Nephron progenitor cell (in vitro differentiated cells): ENCODE data around the gene BTD.
"Not testable (repeated sequence)": the region's sequence is repeated elsewhere in the genome, so short reads cannot be mapped to it uniquely, and the experiment has no call there.

Source experiments
- DNase-seq: peaks from one replicate; pipeline ENCODE4 v3.0.0; 2021
- H3K27ac Mint-ChIP-seq: 2 replicates; pipeline ENCODE4 v1.8.0; 2021; ENCODE audit warnings: mild to moderate bottlenecking, moderate library complexity, mixed read lengths
- H3K27me3 Mint-ChIP-seq: 2 replicates; pipeline ENCODE4 v1.8.0; 2021; ENCODE audit warnings: mild to moderate bottlenecking, low read depth, mixed read lengths; ENCODE audit not compliant: poor library complexity
- H3K36me3 Mint-ChIP-seq: 2 replicates; pipeline ENCODE4 v1.8.0; 2021; ENCODE audit warnings: low read depth, mixed read lengths
- H3K4me1 Mint-ChIP-seq: 2 replicates; pipeline ENCODE4 v1.8.0; 2021; ENCODE audit warnings: mixed read lengths
- H3K4me3 Mint-ChIP-seq: 2 replicates; pipeline ENCODE4 v1.8.0; 2021; ENCODE audit warnings: mild to moderate bottlenecking, moderate library complexity, mixed read lengths
- H3K9me3 Mint-ChIP-seq: 2 replicates; pipeline ENCODE4 v1.8.0; 2021; ENCODE audit warnings: mild to moderate bottlenecking, moderate library complexity, mixed read lengths
- TF ChIP-seq, protein P1 (sequence below): fragments of 200-600 bp; sonication (generic); IDR thresholded peaks from 2 replicates; pipeline ENCODE4 v1.5.0; 2021; ENCODE audit warnings: antibody characterized with exemption

The BTD gene

DNA sequence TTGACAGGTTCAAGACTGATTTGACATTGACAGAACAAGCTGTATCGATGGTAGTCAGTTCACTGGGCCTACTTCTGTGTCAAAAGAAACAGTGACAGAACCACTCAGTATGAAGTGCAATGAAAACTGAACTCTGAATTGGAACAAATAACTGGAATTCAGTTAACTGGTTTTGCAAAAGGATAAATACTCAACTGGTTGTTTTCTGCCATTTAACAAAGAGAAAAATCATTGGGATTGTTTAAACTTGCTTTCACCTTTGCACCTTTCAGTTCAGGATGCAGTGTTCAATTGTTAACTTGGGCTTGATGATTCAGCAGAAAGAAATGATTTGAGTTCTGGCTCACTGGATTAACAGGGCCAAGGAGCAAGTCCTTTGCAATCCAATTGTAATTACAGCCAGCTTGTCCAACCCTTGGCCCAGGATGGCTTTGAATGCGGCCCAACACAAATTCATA, 4.9 kb downstream of the BTD start:
- Mint-ChIP-seq H3K4me3 (no peak overlapping the region), H3K27ac (no peak overlapping the region)

DNA sequence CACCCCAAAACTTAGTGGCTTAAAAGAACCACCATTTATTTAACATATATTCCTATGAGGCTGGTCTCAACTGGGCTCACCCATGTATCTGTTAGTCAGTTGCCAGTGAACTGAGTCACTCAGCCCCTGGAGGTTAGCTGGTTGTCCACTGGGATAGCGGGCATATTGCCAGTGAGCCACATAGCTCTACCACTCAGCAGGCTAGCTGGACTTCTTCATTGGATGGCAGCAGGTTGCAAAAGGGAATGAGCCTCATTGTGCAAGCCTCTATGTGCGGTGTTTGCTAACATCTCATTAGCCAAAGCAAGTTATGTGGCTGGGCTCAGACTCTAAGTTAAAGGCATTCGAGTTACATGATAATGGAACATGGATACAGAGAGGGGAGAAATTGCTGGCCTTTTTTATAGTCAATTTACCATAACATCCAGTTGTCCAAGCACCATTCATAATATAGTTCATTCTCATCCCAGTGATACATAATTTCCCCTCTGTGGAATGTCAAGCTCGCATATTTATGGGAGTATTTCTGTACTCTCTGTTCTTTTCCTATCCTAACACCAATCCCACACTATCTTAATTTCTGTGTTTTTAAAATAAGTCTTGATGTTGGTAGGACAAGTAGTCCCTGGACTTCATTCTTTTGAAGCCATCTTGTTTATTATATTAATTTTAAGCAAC, 8.7 kb downstream of the BTD start:
- TF ChIP-seq, protein P1, sequence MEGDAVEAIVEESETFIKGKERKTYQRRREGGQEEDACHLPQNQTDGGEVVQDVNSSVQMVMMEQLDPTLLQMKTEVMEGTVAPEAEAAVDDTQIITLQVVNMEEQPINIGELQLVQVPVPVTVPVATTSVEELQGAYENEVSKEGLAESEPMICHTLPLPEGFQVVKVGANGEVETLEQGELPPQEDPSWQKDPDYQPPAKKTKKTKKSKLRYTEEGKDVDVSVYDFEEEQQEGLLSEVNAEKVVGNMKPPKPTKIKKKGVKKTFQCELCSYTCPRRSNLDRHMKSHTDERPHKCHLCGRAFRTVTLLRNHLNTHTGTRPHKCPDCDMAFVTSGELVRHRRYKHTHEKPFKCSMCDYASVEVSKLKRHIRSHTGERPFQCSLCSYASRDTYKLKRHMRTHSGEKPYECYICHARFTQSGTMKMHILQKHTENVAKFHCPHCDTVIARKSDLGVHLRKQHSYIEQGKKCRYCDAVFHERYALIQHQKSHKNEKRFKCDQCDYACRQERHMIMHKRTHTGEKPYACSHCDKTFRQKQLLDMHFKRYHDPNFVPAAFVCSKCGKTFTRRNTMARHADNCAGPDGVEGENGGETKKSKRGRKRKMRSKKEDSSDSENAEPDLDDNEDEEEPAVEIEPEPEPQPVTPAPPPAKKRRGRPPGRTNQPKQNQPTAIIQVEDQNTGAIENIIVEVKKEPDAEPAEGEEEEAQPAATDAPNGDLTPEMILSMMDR, result no peak
- peaks cover 3% of the 10 kb centered on the region for H3K27me3 Mint-ChIP-seq
- peaks cover 5% of the 10 kb centered on the region for H3K36me3 Mint-ChIP-seq
- H3K9me3 Mint-ChIP-seq, result no peaks in the 10 kb centered on the region
- no peak overlapping the region for H3K4me3 Mint-ChIP-seq
- DNase-seq, result no peak
- H3K4me1 Mint-ChIP-seq, result no peaks in the 10 kb centered on the region
- no peak overlapping the region for H3K27ac Mint-ChIP-seq

More for the DNA sequence above, 4.9 kb downstream of the BTD start:
- Mint-ChIP-seq H3K27me3 (peaks cover 3% of the 10 kb centered on the region), H3K4me1 (peaks cover 12% of the 10 kb centered on the region), H3K36me3 (peaks cover 36% of the 10 kb centered on the region), H3K9me3 (peaks cover 35% of the 10 kb centered on the region)
- TF ChIP-seq, protein P1, result no peak
- no peak for DNase-seq

DNA sequence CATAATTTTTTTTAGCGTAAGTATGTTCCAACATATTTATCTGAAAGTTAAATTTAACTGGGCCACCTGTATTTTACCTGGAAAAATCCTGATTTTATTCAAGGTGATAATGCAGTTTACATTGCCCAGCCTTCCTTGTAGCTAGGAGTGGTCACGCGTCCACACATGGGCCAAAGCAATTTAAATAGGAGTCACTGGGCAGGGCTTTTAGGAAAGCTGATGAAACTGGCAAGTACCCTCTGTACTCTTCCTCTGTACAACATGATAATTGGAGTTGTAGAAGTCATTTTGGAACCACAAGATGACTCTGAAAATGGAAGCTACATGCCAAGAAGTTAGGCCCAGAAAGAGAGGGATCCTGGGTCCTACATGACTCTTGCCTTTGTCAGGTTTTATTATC, 9.5 kb downstream of the BTD start:
- H3K4me3 Mint-ChIP-seq, result no peak overlapping the region
- H3K4me1 Mint-ChIP-seq, result no peaks in the 10 kb centered on the region
- H3K36me3 Mint-ChIP-seq, result peaks cover 2% of the 10 kb centered on the region
- TF ChIP-seq, protein P1, result no peak
- H3K27me3 Mint-ChIP-seq, result peaks cover 3% of the 10 kb centered on the region
- DNase-seq, result no peak
- H3K27ac Mint-ChIP-seq, result no peak overlapping the region
- H3K9me3 Mint-ChIP-seq, result no peaks in the 10 kb centered on the region

DNA sequence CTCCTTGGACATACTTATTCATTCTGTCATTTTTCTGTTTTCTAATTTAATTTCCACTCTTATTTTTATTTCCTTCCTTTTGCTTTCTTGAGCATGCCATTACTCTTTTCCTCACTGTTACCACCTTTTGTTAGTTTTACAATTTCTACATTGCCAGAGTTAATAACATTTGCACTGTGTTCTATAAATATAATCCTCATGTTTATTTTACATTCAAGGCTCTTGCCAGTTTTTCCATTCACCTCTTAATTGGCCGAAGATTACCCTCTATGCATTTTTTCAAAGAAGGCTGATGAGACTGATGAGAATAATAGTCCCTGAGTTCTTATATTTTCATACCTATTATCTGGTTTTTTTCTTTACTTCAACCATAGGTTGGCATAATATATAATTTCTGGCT, 10.5 kb downstream of the BTD start:
- Mint-ChIP-seq H3K27ac (no peak overlapping the region), H3K4me1 (no peaks in the 10 kb centered on the region)
- TF ChIP-seq, protein P1, result no peak

DNA sequence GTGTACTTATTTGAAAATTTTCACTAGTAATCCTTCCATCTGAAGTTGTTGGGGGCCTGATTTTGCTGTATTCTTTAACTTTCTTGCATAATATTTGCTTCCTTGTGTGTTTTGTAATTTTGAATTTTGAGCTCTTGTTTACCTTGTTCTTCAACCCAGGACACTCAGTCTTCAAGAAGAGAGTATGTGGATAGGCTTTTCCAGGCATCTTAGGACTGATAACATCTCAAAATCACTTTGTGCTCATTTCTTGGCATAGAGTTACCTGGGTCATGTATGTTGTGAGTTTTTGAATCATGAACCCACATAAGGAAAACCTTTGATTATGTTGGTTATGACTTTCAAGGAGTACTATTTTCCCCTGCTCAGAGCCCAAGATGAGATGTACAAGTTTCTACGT, 13.4 kb downstream of the BTD start:
- Mint-ChIP-seq H3K9me3 (peaks cover 15% of the 10 kb centered on the region), H3K36me3 (peaks cover 13% of the 10 kb centered on the region), H3K4me3 (no peak overlapping the region), H3K4me1 (no peaks in the 10 kb centered on the region), H3K27me3 (peaks cover 3% of the 10 kb centered on the region), H3K27ac (no peak overlapping the region)
- DNase-seq, result no peak
- TF ChIP-seq, protein P1, result no peak

More for the DNA sequence above, 10.5 kb downstream of the BTD start:
- peaks cover 3% of the 10 kb centered on the region for H3K27me3 Mint-ChIP-seq
- no peaks in the 10 kb centered on the region for H3K36me3 Mint-ChIP-seq
- DNase-seq, result no peak
- H3K9me3 Mint-ChIP-seq, result no peaks in the 10 kb centered on the region
- H3K4me3 Mint-ChIP-seq, result no peak overlapping the region

DNA sequence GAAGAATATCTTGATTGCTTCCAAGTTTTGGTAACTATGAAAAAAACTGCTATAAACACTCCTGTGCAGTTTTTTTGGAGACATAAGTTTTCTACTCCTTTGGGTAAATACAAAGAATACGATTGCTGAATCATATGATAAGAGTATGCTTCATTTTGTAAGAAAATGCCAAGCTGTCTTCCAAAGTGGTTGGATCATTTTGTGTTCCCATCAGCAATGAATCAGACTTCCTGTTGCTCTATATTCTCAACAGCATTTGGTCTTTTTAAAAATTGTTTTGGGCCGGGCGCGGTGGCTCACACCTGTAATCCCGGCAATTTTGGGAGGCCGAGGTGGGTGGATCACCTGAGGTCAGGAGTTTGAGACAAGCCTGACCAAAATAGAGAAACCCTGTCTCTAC, 14.5 kb downstream of the BTD start:
- no peak overlapping the region for H3K4me3 Mint-ChIP-seq
- H3K36me3 Mint-ChIP-seq, result peaks cover 24% of the 10 kb centered on the region
- H3K9me3 Mint-ChIP-seq, result peaks cover 26% of the 10 kb centered on the region
- no peaks in the 10 kb centered on the region for H3K4me1 Mint-ChIP-seq
- no peak overlapping the region for H3K27ac Mint-ChIP-seq
- TF ChIP-seq, protein P1, result no peak
- DNase-seq, result no peak
- peaks cover 3% of the 10 kb centered on the region for H3K27me3 Mint-ChIP-seq

DNA sequence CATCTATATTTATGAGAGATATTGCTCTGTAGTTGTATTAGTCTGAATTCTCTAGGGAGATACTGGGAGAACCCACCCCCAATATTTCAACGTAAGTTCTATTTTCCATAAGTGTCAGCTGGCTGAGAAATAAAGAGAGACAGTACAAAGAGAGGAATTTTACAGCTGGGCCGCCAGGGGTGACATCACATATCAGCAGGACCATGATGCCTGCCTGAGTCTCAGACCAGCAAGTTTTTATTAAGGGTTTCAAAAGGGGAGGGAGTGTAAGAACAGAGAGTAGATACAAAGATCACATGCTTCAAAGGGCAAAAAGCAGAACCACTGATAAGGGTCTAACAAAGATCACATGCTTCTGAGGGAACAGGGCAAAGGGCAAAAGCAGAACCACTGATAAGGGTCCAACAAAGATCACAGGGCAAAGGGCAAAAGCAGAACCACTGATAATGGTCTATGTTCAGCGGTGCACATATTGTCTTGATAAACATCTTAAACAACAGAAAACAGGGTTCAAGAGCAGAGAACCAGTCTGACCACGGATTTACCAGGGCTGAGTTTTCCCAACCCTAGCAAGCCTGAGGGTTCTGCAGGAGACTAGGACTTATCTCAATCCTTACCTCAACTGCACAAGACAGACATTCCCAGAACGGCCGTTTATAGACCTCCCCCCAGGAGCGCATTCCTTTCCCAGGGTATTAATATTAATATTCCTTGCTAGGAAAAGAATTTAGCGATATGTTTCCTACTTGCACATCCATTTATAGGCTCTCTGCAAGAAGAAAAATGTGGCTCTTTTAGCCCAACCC, 18.3 kb downstream of the BTD start:
- Mint-ChIP-seq H3K36me3 (peaks cover 56% of the 10 kb centered on the region), H3K9me3 (peaks cover 62% of the 10 kb centered on the region)
- H3K27me3 Mint-ChIP-seq, H3K4me3 Mint-ChIP-seq, H3K27ac Mint-ChIP-seq, H3K4me1 Mint-ChIP-seq, DNase-seq: not testable (repeated sequence)
